ENCODE measurements around the gene DPH1. TPM values are rescaled to one million over a fixed set of nuclear protein-coding genes. Genes with fewer than 3 reads are reported as not detected.
A peak's percentile ranks its signal among the peaks of the same experiment; 100 is the strongest.

DPH1 gene
- total and polyA plus RNA-seq, 9 donors: 27.5 to 77.7 (median 46.0) TPM

DNA sequence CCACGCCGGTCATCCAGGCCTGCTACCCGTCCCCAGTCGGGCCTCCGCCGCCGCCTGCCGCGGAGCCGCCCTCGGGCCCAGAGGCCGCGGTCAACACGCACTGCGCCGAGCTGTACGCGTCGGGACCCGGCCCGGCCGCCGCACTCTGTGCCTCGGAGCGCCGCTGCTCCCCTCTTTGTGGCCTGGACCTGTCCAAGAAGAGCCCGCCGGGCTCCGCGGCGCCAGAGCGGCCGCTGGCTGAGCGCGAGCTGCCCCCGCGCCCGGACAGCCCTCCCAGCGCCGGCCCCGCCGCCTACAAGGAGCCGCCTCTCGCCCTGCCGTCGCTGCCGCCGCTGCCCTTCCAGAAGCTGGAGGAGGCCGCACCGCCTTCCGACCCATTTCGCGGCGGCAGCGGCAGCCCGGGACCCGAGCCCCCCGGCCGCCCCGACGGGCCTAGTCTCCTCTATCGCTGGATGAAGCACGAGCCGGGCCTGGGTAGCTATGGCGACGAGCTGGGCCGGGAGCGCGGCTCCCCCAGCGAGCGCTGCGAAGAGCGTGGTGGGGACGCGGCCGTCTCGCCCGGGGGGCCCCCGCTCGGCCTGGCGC lies 27.3 kb downstream of the DPH1 start:
- DNase-seq: peak in 3 of 5 donors; percentile 37 to 62 (median 54)
- H3K27me3 ChIP-seq: no peaks in the 10 kb centered on the region
- H3K4me3 ChIP-seq: peak overlapping the region; percentile 41
- TF ChIP-seq, protein P1, sequence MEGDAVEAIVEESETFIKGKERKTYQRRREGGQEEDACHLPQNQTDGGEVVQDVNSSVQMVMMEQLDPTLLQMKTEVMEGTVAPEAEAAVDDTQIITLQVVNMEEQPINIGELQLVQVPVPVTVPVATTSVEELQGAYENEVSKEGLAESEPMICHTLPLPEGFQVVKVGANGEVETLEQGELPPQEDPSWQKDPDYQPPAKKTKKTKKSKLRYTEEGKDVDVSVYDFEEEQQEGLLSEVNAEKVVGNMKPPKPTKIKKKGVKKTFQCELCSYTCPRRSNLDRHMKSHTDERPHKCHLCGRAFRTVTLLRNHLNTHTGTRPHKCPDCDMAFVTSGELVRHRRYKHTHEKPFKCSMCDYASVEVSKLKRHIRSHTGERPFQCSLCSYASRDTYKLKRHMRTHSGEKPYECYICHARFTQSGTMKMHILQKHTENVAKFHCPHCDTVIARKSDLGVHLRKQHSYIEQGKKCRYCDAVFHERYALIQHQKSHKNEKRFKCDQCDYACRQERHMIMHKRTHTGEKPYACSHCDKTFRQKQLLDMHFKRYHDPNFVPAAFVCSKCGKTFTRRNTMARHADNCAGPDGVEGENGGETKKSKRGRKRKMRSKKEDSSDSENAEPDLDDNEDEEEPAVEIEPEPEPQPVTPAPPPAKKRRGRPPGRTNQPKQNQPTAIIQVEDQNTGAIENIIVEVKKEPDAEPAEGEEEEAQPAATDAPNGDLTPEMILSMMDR (IDR thresholded peaks at IDR 0.05): peak in 1 of 3 donors; percentile 5
- no peak for TF ChIP-seq EP300 (IDR thresholded peaks at IDR 0.05)
- peaks cover 16% of the 10 kb centered on the region for H3K4me1 ChIP-seq (ENCODE audit: insufficient read depth)
- H3K36me3 ChIP-seq: no peaks in the 10 kb centered on the region
- intact Hi-C loops (cut with DNase I): loop anchor here (2.0 to 5.0 kb wide), 3 partner anchors 120 to 225 kb away; no protein-coding TSS in a partner anchor
- 11 to 24% (median 17%) methylated on average over 68 to 81 of the region's 81 CpGs for WGBS, 3 donors
- no peaks in the 10 kb centered on the region for H3K9me3 ChIP-seq
- peak overlapping the region; percentile 89 to 98 for H3K27ac ChIP-seq

DNA sequence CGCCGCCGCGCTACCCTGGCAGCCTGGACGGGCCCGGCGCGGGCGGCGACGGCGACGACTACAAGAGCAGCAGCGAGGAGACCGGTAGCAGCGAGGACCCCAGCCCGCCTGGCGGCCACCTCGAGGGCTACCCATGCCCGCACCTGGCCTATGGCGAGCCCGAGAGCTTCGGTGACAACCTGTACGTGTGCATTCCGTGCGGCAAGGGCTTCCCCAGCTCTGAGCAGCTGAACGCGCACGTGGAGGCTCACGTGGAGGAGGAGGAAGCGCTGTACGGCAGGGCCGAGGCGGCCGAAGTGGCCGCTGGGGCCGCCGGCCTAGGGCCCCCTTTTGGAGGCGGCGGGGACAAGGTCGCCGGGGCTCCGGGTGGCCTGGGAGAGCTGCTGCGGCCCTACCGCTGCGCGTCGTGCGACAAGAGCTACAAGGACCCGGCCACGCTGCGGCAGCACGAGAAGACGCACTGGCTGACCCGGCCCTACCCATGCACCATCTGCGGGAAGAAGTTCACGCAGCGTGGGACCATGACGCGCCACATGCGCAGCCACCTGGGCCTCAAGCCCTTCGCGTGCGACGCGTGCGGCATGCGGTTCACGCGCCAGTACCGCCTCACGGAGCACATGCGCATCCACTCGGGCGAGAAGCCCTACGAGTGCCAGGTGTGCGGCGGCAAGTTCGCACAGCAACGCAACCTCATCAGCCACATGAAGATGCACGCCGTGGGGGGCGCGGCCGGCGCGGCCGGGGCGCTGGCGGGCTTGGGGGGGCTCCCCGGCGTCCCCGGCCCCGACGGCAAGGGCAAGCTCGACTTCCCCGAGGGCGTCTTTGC lies 28.0 kb downstream of the DPH1 start:
- 22 to 40% (median 31%) methylated on average over 61 to 98 of the region's 98 CpGs for WGBS, 3 donors
- peak overlapping the region; percentile 89 to 98 for H3K27ac ChIP-seq
- H3K9me3 ChIP-seq: no peaks in the 10 kb centered on the region
- intact Hi-C loops (cut with DNase I): loop anchor here (2.0 to 5.0 kb wide), 3 partner anchors 119 to 224 kb away; no protein-coding TSS in a partner anchor
- no peaks in the 10 kb centered on the region for H3K27me3 ChIP-seq
- H3K4me1 ChIP-seq (ENCODE audit: insufficient read depth): peaks cover 21% of the 10 kb centered on the region
- no peaks in the 10 kb centered on the region for H3K36me3 ChIP-seq
- peak overlapping the region; percentile 8 for H3K4me3 ChIP-seq
- peak; percentile 33 for TF ChIP-seq POLR2A (IDR thresholded peaks at IDR 0.05)
- no peak for TF ChIP-seq EP300 (IDR thresholded peaks at IDR 0.05)
- peak in 4 of 5 donors; percentile 56 to 65 (median 62) for DNase-seq

GRCh38 chr17:2058586-2059546 lies 28.9 kb downstream of the DPH1 start:
- WGBS, 3 donors: 23 to 31% (median 27%) methylated on average over 44 to 78 of the region's 78 CpGs
- Histone ChIP-seq H3K27me3 (no peaks in the 10 kb centered on the region), H3K36me3 (no peaks in the 10 kb centered on the region), H3K4me1 (ENCODE audit: insufficient read depth) (peaks cover 19% of the 10 kb centered on the region), H3K9me3 (no peaks in the 10 kb centered on the region), H3K4me3 (no peak overlapping the region), H3K27ac (peak overlapping the region; percentile 89 to 98)
- DNase-seq: peak; percentile 77 to 90 (median 84)
- TF ChIP-seq, protein P1 (IDR thresholded peaks at IDR 0.05): peak; percentile 74 to 88 (median 84)
- no peak for TF ChIP-seq POLR2A (IDR thresholded peaks at IDR 0.05)
- intact Hi-C loops (cut with DNase I): loop anchor here in 3 of 4 donors (2.0 to 5.0 kb wide), 3 partner anchors 118 to 223 kb away; no protein-coding TSS in a partner anchor

DNA sequence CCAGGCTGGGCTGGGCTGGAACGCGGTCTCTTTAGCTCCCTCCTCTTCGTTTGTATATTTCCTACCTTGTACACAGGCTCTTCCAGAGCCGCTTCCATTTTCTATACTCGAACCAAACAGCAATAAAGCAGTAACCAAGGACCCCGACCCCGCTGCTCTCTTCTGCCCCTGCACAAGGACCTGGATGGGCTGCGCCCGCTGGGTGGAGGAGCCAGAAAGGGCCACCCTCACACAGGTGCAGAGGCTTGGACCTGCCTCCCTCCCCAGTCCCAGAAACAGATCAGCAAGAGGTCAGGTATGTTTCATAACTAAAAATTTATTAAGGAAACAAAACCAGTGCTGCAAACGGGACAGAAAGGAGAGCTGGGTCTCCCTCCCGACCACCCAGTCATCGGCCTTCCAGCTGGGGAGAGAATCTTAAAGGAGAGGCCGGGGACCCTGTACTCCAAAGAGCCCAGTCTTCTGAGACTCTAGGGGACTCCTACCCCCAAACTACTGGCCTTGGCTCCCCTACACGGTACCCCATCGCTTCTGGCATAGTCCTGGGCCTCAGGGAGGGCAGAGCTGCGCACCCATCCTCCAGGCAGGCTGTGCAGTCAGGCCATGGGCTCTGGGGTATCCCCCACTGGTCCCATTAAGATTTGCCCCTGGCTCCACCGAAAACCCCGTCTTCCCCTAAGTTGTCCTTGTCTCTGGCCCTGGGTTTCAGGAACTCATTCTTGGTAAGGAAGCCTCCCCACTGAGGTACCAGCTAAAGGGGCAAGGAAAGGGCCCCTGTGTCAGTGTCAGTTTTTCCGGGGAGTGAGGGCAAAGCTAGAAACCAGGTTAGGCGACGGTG lies 29.8 kb downstream of the DPH1 start:
- WGBS, 3 donors: 45 to 52% (median 48%) methylated on average over 21 of the region's 21 CpGs
- H3K36me3 ChIP-seq: no peaks in the 10 kb centered on the region
- TF ChIP-seq, protein P1 (IDR thresholded peaks at IDR 0.05): no peak
- TF ChIP-seq EP300 (IDR thresholded peaks at IDR 0.05) (no peak), POLR2A (IDR thresholded peaks at IDR 0.05) (no peak)
- DNase-seq: peak in 2 of 5 donors; percentile 33 to 48
- H3K27me3 ChIP-seq: no peaks in the 10 kb centered on the region
- intact Hi-C loops (cut with DNase I): loop anchor here in 3 of 4 donors (2.0 to 5.0 kb wide), 3 partner anchors 118 to 223 kb away; no protein-coding TSS in a partner anchor
- H3K27ac ChIP-seq: peak overlapping the region; percentile 89 to 98
- peaks cover 19% of the 10 kb centered on the region for H3K4me1 ChIP-seq (ENCODE audit: insufficient read depth)
- no peak overlapping the region for H3K4me3 ChIP-seq
- no peaks in the 10 kb centered on the region for H3K9me3 ChIP-seq

Data from ovary (tissue), 9 donors.